HL-60 (cell line): ENCODE measurements around the gene POLR3G.

Experiments
- DNase-seq, 2 experiments: peaks; one replicate each; pipeline ENCODE4 v3.0.0-alpha.2; 2010 to 2020; ENCODE audit warnings: low read depth in 1 of 2, low spot score in 1 of 2
- H3K27ac ChIP-seq: fragments of 250-450 bp; sonication (Bioruptor Pico); replicated peaks from 2 replicates; pipeline ENCODE4 v1.5.1; 2020; ENCODE audit warnings: mild to moderate bottlenecking, moderate library complexity
- H3K27me3 ChIP-seq: fragments of 250-450 bp; sonication (Bioruptor Pico); 2 replicates; pipeline ENCODE4 v1.5.1; 2021; ENCODE audit warnings: mild to moderate bottlenecking, moderate library complexity; ENCODE audit not compliant: insufficient read depth, poor library complexity, severe bottlenecking
- H3K4me3 ChIP-seq: replicated peaks from 2 replicates; pipeline ENCODE4 v1.5.1; 2011; ENCODE audit warnings: mild to moderate bottlenecking, control low read depth, low read length; ENCODE audit not compliant: insufficient read depth
- CTCF ChIP-seq: IDR thresholded peaks from one replicate; pipeline ENCODE4 v1.5.1; 2011; ENCODE audit warnings: low read length, control low read depth, inconsistent platforms; ENCODE audit not compliant: insufficient read depth
- GABPA ChIP-seq: IDR thresholded peaks from 2 replicates; pipeline ENCODE4 v1.6.1; 2012; ENCODE audit warnings: low read depth
- POLR2AphosphoS5 ChIP-seq: IDR thresholded peaks from 2 replicates; pipeline ENCODE4 v1.6.1; 2012; ENCODE audit warnings: low read depth
- REST ChIP-seq: IDR thresholded peaks from 2 replicates; pipeline ENCODE4 v1.6.1; 2012; ENCODE audit warnings: low read depth; ENCODE audit not compliant: insufficient replicate concordance
- SPI1 ChIP-seq: IDR thresholded peaks from 2 replicates; pipeline ENCODE4 v1.6.1; 2012; ENCODE audit warnings: low read depth, mild to moderate bottlenecking, borderline replicate concordance

Gene POLR3G

GRCh38 chr5:90479611-90480385, 5.1 kb downstream of the POLR3G start:
- TF ChIP-seq REST (no peak), POLR2AphosphoS5 (no peak), SPI1 (no peak), GABPA (no peak), CTCF (no peak)
- no peak for DNase-seq
- H3K27ac ChIP-seq: no peak overlapping the region

GRCh38 chr5:90480699-90481098, 6.0 kb downstream of the POLR3G start:
- TF ChIP-seq SPI1 (no peak), REST (no peak), POLR2AphosphoS5 (no peak), GABPA (no peak), CTCF (no peak)
- no peak overlapping the region for H3K4me3 ChIP-seq
- no peak overlapping the region for H3K27ac ChIP-seq
- no peak for DNase-seq
- H3K27me3 ChIP-seq: no peaks in the 10 kb centered on the region

More at GRCh38 chr5:90479611-90480385, 5.1 kb downstream of the POLR3G start:
- no peaks in the 10 kb centered on the region for H3K27me3 ChIP-seq
- no peak overlapping the region for H3K4me3 ChIP-seq

GRCh38 chr5:90483206-90483605, 8.5 kb downstream of the POLR3G start:
- Histone ChIP-seq H3K27ac (no peak overlapping the region), H3K27me3 (no peaks in the 10 kb centered on the region), H3K4me3 (no peak overlapping the region)
- no peak for TF ChIP-seq SPI1
- no peak for TF ChIP-seq REST
- no peak for TF ChIP-seq GABPA
- TF ChIP-seq POLR2AphosphoS5: no peak
- TF ChIP-seq CTCF: no peak
- DNase-seq: no peak
